ENCODE data around the gene MBD2.

GRCh38 chr18:54206447-54206846 is 18.0 kb downstream of the MBD2 start:
- TF ChIP-seq EZH2 (IDR thresholded peaks at IDR 0.05; ENCODE audit: borderline replicate concordance, low read length): no peak
- TF ChIP-seq CTCF (conservative IDR thresholded peaks at IDR 0.05 in 1 of 2, IDR thresholded peaks at IDR 0.05 in 1 of 2; ENCODE audit: extremely low read depth in 1 of 2, insufficient read depth in 1 of 2, low read depth in 1 of 2, low read length in 2 of 2): no peak
